IPS-15b (cell line): ENCODE measurements around the gene CDC34.

Source experiments
- H3K27me3 ChIP-seq: one replicate; pipeline ENCODE4 v1.6.1; 2013; ENCODE audit warnings: low read length; ENCODE audit not compliant: control insufficient read depth, insufficient read depth
- H3K36me3 ChIP-seq: one replicate; pipeline ENCODE4 v1.6.1; 2013; ENCODE audit warnings: low read length; ENCODE audit not compliant: control insufficient read depth, insufficient read depth
- H3K4me1 ChIP-seq: one replicate; pipeline ENCODE4 v1.6.1; 2013; ENCODE audit warnings: mild to moderate bottlenecking, low read length; ENCODE audit not compliant: control insufficient read depth, insufficient read depth
- H3K4me3 ChIP-seq: one replicate; pipeline ENCODE4 v1.5.1; 2013; ENCODE audit warnings: low read depth, low read length
- H3K9ac ChIP-seq: one replicate; pipeline ENCODE4 v1.6.1; 2013; ENCODE audit warnings: low read depth, mild to moderate bottlenecking, low read length
- H3K9me3 ChIP-seq: one replicate; pipeline ENCODE4 v1.6.1; 2013; ENCODE audit warnings: mild to moderate bottlenecking, low read length; ENCODE audit not compliant: control insufficient read depth, insufficient read depth

The CDC34 gene

GRCh38 chr19:574658-575526 is 43.3 kb downstream of the CDC34 start:
- Histone ChIP-seq H3K9me3 (no peaks in the 10 kb centered on the region), H3K4me1 (peaks cover 6% of the 10 kb centered on the region), H3K36me3 (peaks cover 29% of the 10 kb centered on the region), H3K9ac (peak overlapping the region; percentile 81), H3K4me3 (peak overlapping the region; percentile 52), H3K27me3 (no peaks in the 10 kb centered on the region)

GRCh38 chr19:575527-576506 is 44.3 kb downstream of the CDC34 start:
- Histone ChIP-seq H3K9me3 (no peaks in the 10 kb centered on the region), H3K4me1 (peaks cover 6% of the 10 kb centered on the region), H3K27me3 (no peaks in the 10 kb centered on the region), H3K36me3 (peaks cover 36% of the 10 kb centered on the region), H3K9ac (peak overlapping the region; percentile 37), H3K4me3 (no peak overlapping the region)

GRCh38 chr19:576768-577438 is 45.3 kb downstream of the CDC34 start:
- Histone ChIP-seq H3K36me3 (peaks cover 45% of the 10 kb centered on the region), H3K27me3 (no peaks in the 10 kb centered on the region), H3K9me3 (no peaks in the 10 kb centered on the region), H3K4me1 (peaks cover 6% of the 10 kb centered on the region), H3K9ac (no peak overlapping the region), H3K4me3 (no peak overlapping the region)

- Histone ChIP-seq H3K9ac (no peak overlapping the region), H3K27me3 (no peaks in the 10 kb centered on the region), H3K9me3 (no peaks in the 10 kb centered on the region), H3K4me3 (no peak overlapping the region), H3K4me1 (peaks cover 6% of the 10 kb centered on the region), H3K36me3 (peaks cover 52% of the 10 kb centered on the region)
Observed at GRCh38 chr19:577439-578392, 46.2 kb downstream of the CDC34 start.

DNA sequence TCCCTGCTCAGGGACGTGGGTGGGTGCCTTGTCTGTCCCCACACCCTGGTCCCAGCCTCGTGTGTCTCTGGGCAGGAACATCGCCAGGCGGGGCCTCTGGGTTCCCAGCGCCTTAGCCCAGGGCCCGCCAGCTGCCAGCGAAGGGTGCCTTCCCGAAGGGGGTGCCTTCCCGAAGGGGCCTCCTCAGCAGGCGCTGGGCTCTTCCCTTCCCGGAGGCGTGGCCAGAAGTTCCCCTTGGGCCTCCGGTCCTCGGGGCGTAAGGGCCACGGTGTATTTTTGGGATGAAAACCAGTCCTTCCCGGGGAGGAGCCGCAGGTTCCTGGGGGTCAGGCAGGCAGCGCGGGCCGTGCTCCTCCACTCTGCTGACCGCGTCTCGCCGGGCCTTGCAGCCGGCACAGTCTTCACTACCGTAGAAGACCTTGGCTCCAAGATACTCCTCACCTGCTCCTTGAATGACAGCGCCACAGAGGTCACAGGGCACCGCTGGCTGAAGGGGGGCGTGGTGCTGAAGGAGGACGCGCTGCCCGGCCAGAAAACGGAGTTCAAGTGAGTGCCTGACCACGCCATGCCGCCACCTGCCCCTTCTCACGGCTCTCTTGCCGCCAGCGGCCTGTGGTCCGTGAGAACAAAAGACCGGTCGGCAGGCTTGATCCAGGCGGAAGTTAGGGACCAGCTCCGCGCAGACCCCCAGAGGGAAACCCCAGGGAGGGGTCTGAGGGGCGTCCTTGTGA is 47.7 kb downstream of the CDC34 start:
- Histone ChIP-seq H3K36me3 (peaks cover 60% of the 10 kb centered on the region), H3K9ac (no peak overlapping the region), H3K27me3 (no peaks in the 10 kb centered on the region), H3K4me1 (peaks cover 6% of the 10 kb centered on the region), H3K4me3 (no peak overlapping the region), H3K9me3 (no peaks in the 10 kb centered on the region)

GRCh38 chr19:579842-580155 is 48.2 kb downstream of the CDC34 start:
- Histone ChIP-seq H3K9ac (no peak overlapping the region), H3K27me3 (no peaks in the 10 kb centered on the region), H3K9me3 (no peaks in the 10 kb centered on the region), H3K4me1 (peaks cover 3% of the 10 kb centered on the region), H3K36me3 (peaks cover 60% of the 10 kb centered on the region), H3K4me3 (no peak overlapping the region)

GRCh38 chr19:580274-580835 is 48.8 kb downstream of the CDC34 start:
- Histone ChIP-seq H3K9me3 (no peaks in the 10 kb centered on the region), H3K4me1 (no peaks in the 10 kb centered on the region), H3K4me3 (no peak overlapping the region), H3K36me3 (peaks cover 60% of the 10 kb centered on the region), H3K27me3 (no peaks in the 10 kb centered on the region), H3K9ac (no peak overlapping the region)

DNA sequence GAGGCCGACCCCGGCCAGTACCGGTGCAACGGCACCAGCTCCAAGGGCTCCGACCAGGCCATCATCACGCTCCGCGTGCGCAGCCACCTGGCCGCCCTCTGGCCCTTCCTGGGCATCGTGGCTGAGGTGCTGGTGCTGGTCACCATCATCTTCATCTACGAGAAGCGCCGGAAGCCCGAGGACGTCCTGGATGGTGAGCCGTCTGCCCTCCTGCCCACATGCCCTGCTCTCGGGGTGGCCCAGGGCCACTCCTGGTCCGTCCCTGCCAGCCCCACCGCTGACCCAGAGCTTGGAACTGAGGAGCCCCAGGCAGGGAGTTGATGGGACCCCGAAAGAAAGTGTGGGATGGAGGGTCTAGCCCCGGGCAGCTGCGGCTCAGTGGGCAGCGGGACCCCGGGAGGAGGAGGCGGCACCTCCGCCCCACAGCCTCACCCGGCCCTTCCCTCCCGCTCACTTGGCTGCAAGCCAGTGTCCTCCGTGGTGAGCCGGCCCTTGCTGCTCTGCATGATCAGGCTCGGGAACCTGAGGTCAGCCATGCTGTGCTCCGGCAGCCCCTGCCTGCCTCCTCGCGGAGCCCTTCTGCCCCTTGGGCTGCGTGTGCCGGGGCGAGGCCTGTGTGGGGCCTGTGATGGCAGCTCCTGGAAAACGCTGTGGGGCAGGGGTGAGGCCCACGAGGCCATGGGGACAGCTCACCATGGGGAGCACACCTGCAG is 50.0 kb downstream of the CDC34 start:
- Histone ChIP-seq H3K36me3 (peaks cover 56% of the 10 kb centered on the region), H3K9me3 (no peaks in the 10 kb centered on the region), H3K4me1 (no peaks in the 10 kb centered on the region), H3K4me3 (no peak overlapping the region), H3K9ac (no peak overlapping the region), H3K27me3 (no peaks in the 10 kb centered on the region)

GRCh38 chr19:582497-583197 is 51.1 kb downstream of the CDC34 start:
- no peaks in the 10 kb centered on the region for H3K9me3 ChIP-seq
- no peaks in the 10 kb centered on the region for H3K4me1 ChIP-seq
- no peak overlapping the region for H3K9ac ChIP-seq
- no peaks in the 10 kb centered on the region for H3K27me3 ChIP-seq
- H3K36me3 ChIP-seq = peaks cover 51% of the 10 kb centered on the region
- no peak overlapping the region for H3K4me3 ChIP-seq
